Neural cell (in vitro differentiated cells): Measurements from ENCODE around the gene ZCCHC24. TPM values are rescaled to one million over a fixed set of nuclear protein-coding genes. Genes with fewer than 3 reads are reported as not detected.

Experiments used
- H2AFZ ChIP-seq: fragments of 200-600, 300-800 bp; sonication (generic), shearing (Covaris generic); 2 replicates; pipeline ENCODE4 v1.6.0; 2014; ENCODE audit warnings: low read depth, mild to moderate bottlenecking, antibody characterized with exemption, low read length, moderate library complexity
- H3F3A ChIP-seq: fragments of 200-600 bp; shearing (Covaris generic); 2 replicates; pipeline ENCODE4 v1.6.1; 2016; ENCODE audit warnings: mild to moderate bottlenecking, moderate library complexity, mixed read lengths, antibody characterized with exemption, low read length; ENCODE audit not compliant: insufficient read depth, poor library complexity, severe bottlenecking
- H3K27ac ChIP-seq: fragments of 200-600, 300-800 bp; sonication (generic), shearing (Covaris generic); 2 replicates; pipeline ENCODE4 v1.5.1; 2014; ENCODE audit warnings: mild to moderate bottlenecking, low read length, moderate library complexity
- H3K27me3 ChIP-seq: fragments of 300-800, 200-600 bp; sonication (generic), shearing (Covaris generic); 2 replicates; pipeline ENCODE4 v1.6.0; 2014; ENCODE audit warnings: mild to moderate bottlenecking, low read depth, low read length, moderate library complexity; ENCODE audit not compliant: insufficient read depth
- H3K36me3 ChIP-seq: fragments of 300-800, 200-600 bp; sonication (generic), shearing (Covaris generic); 2 replicates; pipeline ENCODE4 v1.5.1; 2014; ENCODE audit warnings: mild to moderate bottlenecking, antibody characterized with exemption, low read length, moderate library complexity; ENCODE audit not compliant: insufficient read depth
- H3K4me2 ChIP-seq: fragments of 300-800, 200-600 bp; sonication (generic), shearing (Covaris generic); 2 replicates; pipeline ENCODE4 v1.6.0; 2014; ENCODE audit warnings: mild to moderate bottlenecking, low read length
- H3K4me3 ChIP-seq: fragments of 300-800, 200-600 bp; sonication (generic), shearing (Covaris generic); 2 replicates; pipeline ENCODE4 v1.5.1; 2014; ENCODE audit warnings: mild to moderate bottlenecking, low read length, moderate library complexity
- H3K79me2 ChIP-seq: fragments of 200-600 bp; shearing (Covaris generic); replicated peaks from 2 replicates; pipeline ENCODE4 v1.6.0; 2014; ENCODE audit warnings: mild to moderate bottlenecking, low read length, moderate library complexity; ENCODE audit not compliant: insufficient read depth
- H3K9ac ChIP-seq: fragments of 300-800, 200-600 bp; sonication (generic), shearing (Covaris generic); 2 replicates; pipeline ENCODE4 v1.6.1; 2016; ENCODE audit warnings: mild to moderate bottlenecking, low read length, mixed read lengths
- H3K9me2 ChIP-seq: fragments of 200-600 bp; shearing (Covaris generic); 2 replicates; pipeline ENCODE4 v1.6.1; 2016; ENCODE audit warnings: mild to moderate bottlenecking, low read length, mixed read lengths; ENCODE audit not compliant: insufficient read depth
- H3K9me3 ChIP-seq: fragments of 200-600, 300-800 bp; sonication (generic), shearing (Covaris generic); 2 replicates; pipeline ENCODE4 v1.6.1; 2016; ENCODE audit warnings: mild to moderate bottlenecking, mixed run types, low read length, moderate library complexity, mixed read lengths
- H4K20me1 ChIP-seq: fragments of 200-600 bp; shearing (Covaris generic); 2 replicates; pipeline ENCODE4 v1.6.1; 2016; ENCODE audit warnings: mild to moderate bottlenecking, mixed run types; ENCODE audit not compliant: insufficient read depth
- EP300 ChIP-seq: fragments of 450-650 bp; conservative IDR thresholded peaks from 2 replicates; pipeline ENCODE4 v1.6.1; 2014; ENCODE audit warnings: antibody characterized with exemption, mild to moderate bottlenecking, moderate library complexity; ENCODE audit not compliant: poor library complexity, severe bottlenecking
- EZH2 ChIP-seq: fragments of 200-600, 300-800 bp; shearing (Covaris generic), sonication (generic); IDR thresholded peaks from 2 replicates; pipeline ENCODE4 v1.6.1; 2014; ENCODE audit warnings: antibody characterized with exemption, low read length, borderline replicate concordance, mild to moderate bottlenecking; ENCODE audit not compliant: insufficient read depth, poor library complexity, severe bottlenecking
- MXI1 ChIP-seq: fragments of 450-650 bp; conservative IDR thresholded peaks from 2 replicates; pipeline ENCODE4 v1.6.1; 2014; ENCODE audit warnings: antibody characterized with exemption, mild to moderate bottlenecking; ENCODE audit not compliant: poor library complexity, severe bottlenecking
- POLR2AphosphoS5 ChIP-seq: IDR thresholded peaks from 2 replicates; pipeline ENCODE4 v1.6.1; 2012
- RAD21 ChIP-seq: fragments of 450-650 bp; conservative IDR thresholded peaks from 2 replicates; pipeline ENCODE4 v1.6.1; 2014; ENCODE audit warnings: antibody characterized with exemption, mild to moderate bottlenecking, moderate library complexity
- SMC3 ChIP-seq: fragments of 450-650 bp; conservative IDR thresholded peaks from 2 replicates; pipeline ENCODE4 v1.6.1; 2014; ENCODE audit warnings: antibody characterized with exemption, mild to moderate bottlenecking, moderate library complexity; ENCODE audit not compliant: poor library complexity
- TAF1 ChIP-seq: IDR thresholded peaks from 2 replicates; pipeline ENCODE4 v1.6.1; 2012; ENCODE audit warnings: low read depth
- polyA plus RNA-seq: library from polyadenylated mRNA; depleted of rRNA; stranded (reverse); fragments of >200 nt; gene quantifications from 2 replicates; pipeline ENCODE4 v1.2.3, GENCODE V29; 2014
- TF ChIP-seq, protein P1 (sequence below): fragments of 450-650 bp; IDR thresholded peaks from 2 replicates; pipeline ENCODE4 v1.5.1; 2014; ENCODE audit warnings: antibody characterized with exemption, mild to moderate bottlenecking, moderate library complexity; ENCODE audit not compliant: poor library complexity, severe bottlenecking
- TF ChIP-seq, protein P2 (sequence below): IDR thresholded peaks from 2 replicates; pipeline ENCODE4 v1.6.1; 2012; ENCODE audit warnings: borderline replicate concordance

ZCCHC24 gene
- polyA plus RNA-seq, 1 donor from 2014 or later = not detected

DNA sequence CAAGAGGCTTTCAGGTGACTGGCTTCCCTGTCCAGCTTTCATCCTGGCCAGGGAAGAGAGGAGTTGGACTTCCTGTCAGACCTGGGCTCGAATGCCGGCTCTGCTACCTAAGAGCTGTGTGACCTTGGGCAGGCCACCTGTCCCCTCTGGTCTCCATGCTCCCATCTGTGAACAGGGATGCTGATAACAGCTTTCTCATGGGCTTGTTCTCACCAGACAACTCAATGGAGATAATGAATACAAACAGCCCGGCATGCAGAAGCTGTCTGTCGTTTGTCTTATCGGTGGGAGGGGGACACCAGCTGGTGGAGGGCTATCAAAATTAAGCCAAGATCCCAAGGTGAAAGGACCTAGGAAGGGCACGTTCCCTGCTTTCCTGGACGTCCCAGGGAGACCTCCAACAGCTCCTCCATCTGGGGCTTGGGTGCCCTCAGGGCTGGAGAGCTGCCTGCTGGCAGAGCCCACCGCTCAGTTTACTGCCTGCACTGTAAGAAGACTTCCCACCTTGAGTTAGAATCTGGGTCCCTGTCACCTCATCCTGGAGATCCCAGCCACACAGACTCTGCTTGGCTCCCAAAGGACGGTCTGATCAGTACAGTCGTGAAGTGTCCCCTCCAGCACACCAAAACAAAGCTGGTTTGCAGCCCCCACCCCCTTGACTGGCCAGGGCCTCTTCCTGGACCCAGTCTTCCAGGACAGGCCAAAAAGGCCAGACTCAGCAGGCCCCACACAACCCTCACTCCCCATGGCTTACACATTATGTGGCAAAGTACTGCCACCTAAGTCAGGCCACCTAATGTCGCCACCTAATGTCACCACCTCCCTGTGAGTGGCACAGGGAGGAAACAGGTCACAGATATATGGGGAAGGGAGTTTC, 57.2 kb downstream of the ZCCHC24 start:
- Histone ChIP-seq H3K4me2 (no peak overlapping the region), H3K27me3 (no peaks in the 10 kb centered on the region), H3K9me3 (no peaks in the 10 kb centered on the region), H3K27ac (no peak overlapping the region), H3K4me3 (no peak overlapping the region), H3K79me2 (no peaks in the 10 kb centered on the region), H3K9ac (no peak overlapping the region), H3K9me2 (no peaks in the 10 kb centered on the region), H4K20me1 (no peaks in the 10 kb centered on the region), H2AFZ (no peak overlapping the region), H3K36me3 (no peaks in the 10 kb centered on the region), H3F3A (no peaks in the 10 kb centered on the region)
- no peak for TF ChIP-seq RAD21

DNA sequence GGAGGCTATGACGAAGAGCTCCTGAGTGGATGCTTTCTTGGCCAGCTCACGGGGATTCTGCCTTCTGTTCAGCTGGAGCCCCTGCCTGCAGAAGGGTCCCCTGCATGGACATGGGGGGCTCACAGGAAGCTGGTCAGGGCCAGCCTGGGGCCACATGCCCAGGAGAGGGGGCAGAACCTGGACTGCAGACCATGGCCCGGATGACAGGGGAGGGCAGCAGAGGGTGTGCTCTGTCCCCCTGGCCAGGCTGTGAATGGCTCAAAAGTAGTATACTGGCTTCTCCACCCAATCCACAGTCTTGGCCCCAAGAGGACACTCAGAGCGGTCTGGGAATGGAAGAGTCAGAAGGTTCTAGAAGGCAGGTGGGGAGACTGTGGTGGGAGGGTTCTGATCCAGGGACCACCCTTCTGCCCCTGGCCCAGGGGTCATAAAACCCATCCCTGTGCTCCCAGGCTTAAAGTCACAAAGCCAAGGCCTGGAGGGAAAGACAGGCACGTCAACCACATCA, 57.9 kb downstream of the ZCCHC24 start:
- no peaks in the 10 kb centered on the region for H3K27me3 ChIP-seq
- H3K4me2 ChIP-seq = no peak overlapping the region

More for the DNA sequence above, 57.9 kb downstream of the ZCCHC24 start:
- H3K9me2 ChIP-seq = no peaks in the 10 kb centered on the region
- no peaks in the 10 kb centered on the region for H3K79me2 ChIP-seq
- no peak overlapping the region for H3K9ac ChIP-seq
- no peak overlapping the region for H3K4me3 ChIP-seq
- H3K27ac ChIP-seq = no peak overlapping the region
- TF ChIP-seq RAD21 = no peak
- no peak for TF ChIP-seq EZH2
- TF ChIP-seq MXI1 = no peak
- TF ChIP-seq, protein P1, sequence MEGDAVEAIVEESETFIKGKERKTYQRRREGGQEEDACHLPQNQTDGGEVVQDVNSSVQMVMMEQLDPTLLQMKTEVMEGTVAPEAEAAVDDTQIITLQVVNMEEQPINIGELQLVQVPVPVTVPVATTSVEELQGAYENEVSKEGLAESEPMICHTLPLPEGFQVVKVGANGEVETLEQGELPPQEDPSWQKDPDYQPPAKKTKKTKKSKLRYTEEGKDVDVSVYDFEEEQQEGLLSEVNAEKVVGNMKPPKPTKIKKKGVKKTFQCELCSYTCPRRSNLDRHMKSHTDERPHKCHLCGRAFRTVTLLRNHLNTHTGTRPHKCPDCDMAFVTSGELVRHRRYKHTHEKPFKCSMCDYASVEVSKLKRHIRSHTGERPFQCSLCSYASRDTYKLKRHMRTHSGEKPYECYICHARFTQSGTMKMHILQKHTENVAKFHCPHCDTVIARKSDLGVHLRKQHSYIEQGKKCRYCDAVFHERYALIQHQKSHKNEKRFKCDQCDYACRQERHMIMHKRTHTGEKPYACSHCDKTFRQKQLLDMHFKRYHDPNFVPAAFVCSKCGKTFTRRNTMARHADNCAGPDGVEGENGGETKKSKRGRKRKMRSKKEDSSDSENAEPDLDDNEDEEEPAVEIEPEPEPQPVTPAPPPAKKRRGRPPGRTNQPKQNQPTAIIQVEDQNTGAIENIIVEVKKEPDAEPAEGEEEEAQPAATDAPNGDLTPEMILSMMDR = no peak
- TF ChIP-seq, protein P2, sequence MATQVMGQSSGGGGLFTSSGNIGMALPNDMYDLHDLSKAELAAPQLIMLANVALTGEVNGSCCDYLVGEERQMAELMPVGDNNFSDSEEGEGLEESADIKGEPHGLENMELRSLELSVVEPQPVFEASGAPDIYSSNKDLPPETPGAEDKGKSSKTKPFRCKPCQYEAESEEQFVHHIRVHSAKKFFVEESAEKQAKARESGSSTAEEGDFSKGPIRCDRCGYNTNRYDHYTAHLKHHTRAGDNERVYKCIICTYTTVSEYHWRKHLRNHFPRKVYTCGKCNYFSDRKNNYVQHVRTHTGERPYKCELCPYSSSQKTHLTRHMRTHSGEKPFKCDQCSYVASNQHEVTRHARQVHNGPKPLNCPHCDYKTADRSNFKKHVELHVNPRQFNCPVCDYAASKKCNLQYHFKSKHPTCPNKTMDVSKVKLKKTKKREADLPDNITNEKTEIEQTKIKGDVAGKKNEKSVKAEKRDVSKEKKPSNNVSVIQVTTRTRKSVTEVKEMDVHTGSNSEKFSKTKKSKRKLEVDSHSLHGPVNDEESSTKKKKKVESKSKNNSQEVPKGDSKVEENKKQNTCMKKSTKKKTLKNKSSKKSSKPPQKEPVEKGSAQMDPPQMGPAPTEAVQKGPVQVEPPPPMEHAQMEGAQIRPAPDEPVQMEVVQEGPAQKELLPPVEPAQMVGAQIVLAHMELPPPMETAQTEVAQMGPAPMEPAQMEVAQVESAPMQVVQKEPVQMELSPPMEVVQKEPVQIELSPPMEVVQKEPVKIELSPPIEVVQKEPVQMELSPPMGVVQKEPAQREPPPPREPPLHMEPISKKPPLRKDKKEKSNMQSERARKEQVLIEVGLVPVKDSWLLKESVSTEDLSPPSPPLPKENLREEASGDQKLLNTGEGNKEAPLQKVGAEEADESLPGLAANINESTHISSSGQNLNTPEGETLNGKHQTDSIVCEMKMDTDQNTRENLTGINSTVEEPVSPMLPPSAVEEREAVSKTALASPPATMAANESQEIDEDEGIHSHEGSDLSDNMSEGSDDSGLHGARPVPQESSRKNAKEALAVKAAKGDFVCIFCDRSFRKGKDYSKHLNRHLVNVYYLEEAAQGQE = no peak
- no peak for TF ChIP-seq TAF1
- TF ChIP-seq POLR2AphosphoS5 = no peak
- no peak for TF ChIP-seq SMC3
- TF ChIP-seq EP300 = no peak
- H4K20me1 ChIP-seq = no peaks in the 10 kb centered on the region
- H3K9me3 ChIP-seq = no peaks in the 10 kb centered on the region
- no peaks in the 10 kb centered on the region for H3F3A ChIP-seq
- no peaks in the 10 kb centered on the region for H3K36me3 ChIP-seq
- H2AFZ ChIP-seq = no peak overlapping the region
